Motor neuron (in vitro differentiated cells): ENCODE measurements around the gene CACNG3. TPM values are rescaled to one million over a fixed set of nuclear protein-coding genes. Genes with fewer than 3 reads are reported as not detected.

ENCODE experiments used
- ATAC-seq, 8 experiments: fragments of 200-7000 bp; cut with Tn5 transposase; replicated peaks in 6 of 8; 2 replicates each; pipeline ENCODE4 v1.8.0; 2021; ENCODE audit warnings: mild to moderate bottlenecking in 8 of 8, moderate library complexity in 8 of 8
- H3K27ac ChIP-seq, 2 donors: fragments of 250-450 bp; sonication (Bioruptor Pico); 2 replicates each; pipeline ENCODE4 v1.9.0; 2021; ENCODE audit warnings: antibody characterized with exemption in 2 of 2, mild to moderate bottlenecking in 2 of 2, moderate library complexity in 1 of 2
- H3K4me1 ChIP-seq, 2 donors: fragments of 250-450 bp; sonication (Bioruptor Pico); replicated peaks in 1 of 2; 2 replicates each; pipeline ENCODE4 v1.6.1; 2021; ENCODE audit warnings: antibody characterized with exemption in 2 of 2, mild to moderate bottlenecking in 2 of 2, moderate library complexity in 1 of 2
- H3K4me3 ChIP-seq, 5 donors: fragments of 250-450 bp; sonication (Bioruptor Pico); 2 replicates each; pipeline ENCODE4 v1.9.0; 2021; ENCODE audit warnings: antibody characterized with exemption in 5 of 5, mild to moderate bottlenecking in 5 of 5, moderate library complexity in 4 of 5
- WGBS, 10 experiments: fragments of 450-650 bp; shearing (Covaris generic); methylation state at CpG; one replicate each; pipeline ENCODE4 v1.0.0; 2022; 5-methylcytosine and 5-hydroxymethylcytosine counted together
- in situ Hi-C, 9 experiments: fragments of 400-800 bp; cut with MboI; loops; one replicate each; pipeline ENCODE4 v1.15.0; 2021; ENCODE audit warnings: low sequenced_read_pairs in 9 of 9, low pct_unique_long_range_greater_than_20kb in 2 of 9; ENCODE audit not compliant: unreplicated experiment in 9 of 9
- total RNA-seq, 8 experiments: library from RNA; unstranded; fragments of 300-600 nt; gene quantifications; 2 replicates each; pipeline versions ENCODE4 v1.2.3 to v1.2.4, GENCODE V29; 2022

CACNG3 gene
- total RNA-seq, 8 experiments from 2014 or later, result 0.05 to 1.4 (median 0.23) TPM; not detected in 1

- Histone ChIP-seq H3K4me1 (no peaks in the 10 kb centered on the region), H3K27ac (no peak overlapping the region), H3K4me3 (no peak overlapping the region)
- ATAC-seq, result no peak
- in situ Hi-C loops, result no loop called here
- WGBS, 10 experiments, result 0 to 93% (median 60%) methylated on average over 1 to 4 of the region's 4 CpGs; no CpG with 5 or more reads in 1 of the 10 experiments
Measured at GRCh38 chr16:24246911-24247607, 9.1 kb upstream of the CACNG3 start.

DNA sequence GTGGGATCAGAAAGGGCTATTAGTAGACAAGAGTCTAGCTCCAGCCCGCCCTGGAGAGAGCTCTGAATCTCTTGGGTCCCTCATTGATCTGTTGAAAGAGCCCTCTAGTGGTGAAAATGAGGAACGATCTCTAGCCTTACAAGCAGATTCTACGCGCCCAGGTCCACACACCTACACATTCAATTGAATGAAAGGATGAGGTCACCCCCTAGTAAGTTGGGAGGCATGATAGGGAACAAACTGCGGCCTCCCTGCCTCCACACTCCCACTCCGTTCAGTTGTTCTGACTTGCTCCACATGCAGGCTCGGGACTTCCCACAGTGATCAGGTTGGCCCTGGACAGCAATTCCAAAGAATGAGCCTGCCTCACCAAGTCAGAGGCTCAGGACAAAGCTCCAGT, 2.9 kb upstream of the CACNG3 start:
- 0 to 14% (median 7%) methylated on average over 1 to 7 of the region's 7 CpGs; no CpG with 5 or more reads in 2 of the 10 experiments for WGBS, 10 experiments
- ATAC-seq, result peak in 7 of 8 experiments; percentile 24 to 69 (median 41)
- in situ Hi-C loops, result loop anchor here in 1 of 9 experiments (25.0 kb wide), 1 partner anchor 234 kb away; no protein-coding TSS in a partner anchor

GRCh38 chr16:24257958-24258357, 1.8 kb downstream of the CACNG3 start:
- in situ Hi-C loops, result loop anchor here in 1 of 9 experiments (25.0 kb wide), 1 partner anchor 229 kb away; no protein-coding TSS in a partner anchor
- no peaks in the 10 kb centered on the region for H3K4me1 ChIP-seq
- H3K4me3 ChIP-seq, result peak overlapping the region in 2 of 5 donors; percentile 26 to 38
- no peak overlapping the region for H3K27ac ChIP-seq
- WGBS, 10 experiments, result 0 to 100% (median 44%) methylated on average over 2 to 4 of the region's 5 CpGs; no CpG with 5 or more reads in 1 of the 10 experiments
- peak in 3 of 8 experiments; percentile 61 to 66 (median 65) for ATAC-seq

More for the DNA sequence above, 2.9 kb upstream of the CACNG3 start:
- Histone ChIP-seq H3K4me1 (no peaks in the 10 kb centered on the region), H3K27ac (no peak overlapping the region), H3K4me3 (no peak overlapping the region)

DNA sequence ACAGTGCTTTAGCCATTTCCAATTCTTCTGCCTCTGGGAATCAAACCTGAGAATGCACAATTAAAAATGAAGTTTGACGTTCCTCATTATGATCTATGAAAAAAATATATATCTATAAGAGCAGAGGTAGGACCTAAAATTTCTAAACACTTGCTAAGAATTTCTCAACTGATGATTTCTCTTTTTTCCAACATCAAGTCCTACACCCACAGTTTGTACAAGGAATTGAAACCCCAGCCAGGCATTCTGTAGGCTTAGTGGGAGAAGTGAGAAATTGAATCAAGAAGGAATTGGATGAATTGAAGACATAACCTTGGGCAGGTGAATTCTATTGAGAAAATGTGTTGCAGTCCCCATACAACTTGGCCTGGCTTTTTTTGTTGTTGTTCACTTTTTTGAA, 2.7 kb downstream of the CACNG3 start:
- Histone ChIP-seq H3K4me3 (peak overlapping the region in 1 of 5 donors; percentile 38), H3K27ac (no peak overlapping the region), H3K4me1 (no peaks in the 10 kb centered on the region)
- ATAC-seq, result no peak
- in situ Hi-C loops, result loop anchor here in 1 of 9 experiments (25.0 kb wide), 1 partner anchor 229 kb away; no protein-coding TSS in a partner anchor
- WGBS, 10 experiments, result 0 to 100% (median 20%) methylated on average over 1 of the region's 1 CpG; no CpG with 5 or more reads in 1 of the 10 experiments

DNA sequence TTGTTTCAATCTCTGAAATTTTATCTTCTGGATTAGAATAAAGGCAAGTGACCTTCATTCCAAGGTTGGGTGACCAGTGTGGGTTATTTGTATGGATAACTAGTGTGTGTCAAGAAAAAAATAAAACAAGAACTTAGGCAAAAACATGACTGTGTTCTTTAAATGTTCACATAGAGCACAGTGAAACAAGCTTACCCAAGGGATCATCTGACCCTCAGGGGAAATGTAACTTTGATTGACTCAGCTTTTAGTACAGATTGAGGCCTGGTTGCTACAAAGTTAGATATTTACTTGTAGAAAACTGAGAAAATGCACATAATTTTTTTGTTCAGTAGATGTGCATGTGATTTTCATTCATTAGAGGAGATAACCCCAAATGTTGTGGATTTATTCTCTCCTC, 6.7 kb downstream of the CACNG3 start:
- no peak for ATAC-seq
- in situ Hi-C loops, result loop anchor here in 1 of 9 experiments (25.0 kb wide), 1 partner anchor 224 kb away; no protein-coding TSS in a partner anchor
- H3K4me3 ChIP-seq, result no peak overlapping the region
- no peak overlapping the region for H3K27ac ChIP-seq
- H3K4me1 ChIP-seq, result no peaks in the 10 kb centered on the region

DNA sequence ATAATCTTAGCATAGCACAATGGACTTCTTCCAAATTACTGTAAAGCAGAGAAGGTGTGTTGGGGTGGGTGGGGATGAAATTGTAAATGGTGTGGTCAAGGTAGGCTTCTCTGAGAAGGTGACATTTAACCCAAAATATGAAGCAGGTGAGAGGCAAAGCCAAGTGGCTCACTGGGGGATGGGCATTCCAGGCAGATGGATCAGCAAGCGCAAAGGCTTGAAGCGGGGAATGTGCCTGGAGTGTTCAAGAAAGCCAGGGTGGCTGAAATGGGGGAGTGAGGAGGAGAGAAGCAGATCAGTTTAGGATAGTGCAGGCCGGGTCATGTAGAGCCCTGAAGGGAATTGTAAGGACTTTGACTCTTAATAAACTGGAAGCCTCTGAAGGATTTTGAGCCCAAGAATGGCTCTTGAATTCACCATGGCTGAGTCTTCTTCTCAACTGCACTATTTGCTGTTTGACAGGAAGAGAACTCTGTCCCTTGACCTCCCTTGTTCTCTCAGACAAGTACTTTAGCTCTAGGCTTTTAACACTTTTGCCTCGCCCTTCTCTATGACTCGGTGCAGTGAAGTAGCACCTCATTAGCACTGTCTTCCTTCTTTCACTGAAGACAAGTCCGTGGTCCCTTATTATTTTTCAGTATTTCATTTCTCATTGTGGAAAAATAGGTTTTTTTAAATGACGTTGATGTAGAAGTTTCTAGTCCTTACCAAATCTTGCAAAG, 14.7 kb downstream of the CACNG3 start:
- H3K27ac ChIP-seq, result no peak overlapping the region
- in situ Hi-C loops, result loop anchor here in 1 of 9 experiments (25.0 kb wide), 1 partner anchor 216 kb away; no protein-coding TSS in a partner anchor
- no peak overlapping the region for H3K4me3 ChIP-seq
- H3K4me1 ChIP-seq, result peaks cover 0 to 3% of the 10 kb centered on the region in 2 donors
- peak in 1 of 8 experiments; percentile 51 for ATAC-seq
- 0 to 83% (median 67%) methylated on average over 2 to 7 of the region's 7 CpGs for WGBS, 10 experiments

GRCh38 chr16:24272379-24272778, 16.2 kb downstream of the CACNG3 start:
- peaks cover 0 to 3% of the 10 kb centered on the region in 2 donors for H3K4me1 ChIP-seq
- no peak for ATAC-seq
- no peak overlapping the region for H3K4me3 ChIP-seq
- in situ Hi-C loops, result loop anchor here in 1 of 9 experiments (25.0 kb wide), 1 partner anchor 215 kb away; no protein-coding TSS in a partner anchor
- WGBS, 10 experiments, result 0 to 92% (median 42%) methylated on average over 1 of the region's 1 CpG
- no peak overlapping the region for H3K27ac ChIP-seq

DNA sequence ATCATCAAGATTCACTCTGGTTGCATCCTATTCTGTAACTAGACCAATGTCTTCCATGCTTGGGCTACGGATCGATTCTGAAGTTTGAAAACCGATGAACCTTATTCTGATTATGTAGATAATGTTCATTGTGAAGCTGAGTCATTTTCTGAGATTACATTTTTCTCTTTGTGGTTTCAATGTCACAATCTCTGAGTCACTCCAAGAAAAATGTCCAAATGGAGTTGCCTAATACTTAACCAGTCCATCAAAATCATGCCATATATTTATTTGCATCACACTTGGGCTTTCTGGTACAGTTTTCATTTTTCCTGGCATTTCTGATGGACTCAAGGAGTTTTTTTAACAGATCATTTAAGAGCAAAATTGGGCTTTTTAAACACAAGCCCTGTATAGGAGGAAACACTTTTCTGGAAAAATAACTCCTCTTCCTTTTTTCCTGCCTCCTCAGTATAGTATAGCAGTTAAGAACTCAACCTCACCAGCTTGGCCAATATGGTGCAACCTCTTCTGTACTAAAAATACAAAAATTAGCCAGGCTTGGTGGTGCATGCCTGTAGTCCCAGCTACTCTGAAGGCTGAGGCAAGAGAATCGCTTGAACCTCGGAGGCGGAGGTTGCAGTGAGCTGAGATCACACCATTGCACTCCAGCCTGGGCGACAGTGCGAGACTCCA, 17.5 kb downstream of the CACNG3 start:
- Histone ChIP-seq H3K4me1 (peaks cover 0 to 3% of the 10 kb centered on the region in 2 donors), H3K4me3 (no peak overlapping the region), H3K27ac (no peak overlapping the region)
- WGBS, 10 experiments, result 29 to 94% (median 77%) methylated on average over 3 to 8 of the region's 8 CpGs
- in situ Hi-C loops, result loop anchor here in 1 of 9 experiments (25.0 kb wide), 1 partner anchor 214 kb away; no protein-coding TSS in a partner anchor
- ATAC-seq, result peak in 2 of 8 experiments; percentile 25 to 40

DNA sequence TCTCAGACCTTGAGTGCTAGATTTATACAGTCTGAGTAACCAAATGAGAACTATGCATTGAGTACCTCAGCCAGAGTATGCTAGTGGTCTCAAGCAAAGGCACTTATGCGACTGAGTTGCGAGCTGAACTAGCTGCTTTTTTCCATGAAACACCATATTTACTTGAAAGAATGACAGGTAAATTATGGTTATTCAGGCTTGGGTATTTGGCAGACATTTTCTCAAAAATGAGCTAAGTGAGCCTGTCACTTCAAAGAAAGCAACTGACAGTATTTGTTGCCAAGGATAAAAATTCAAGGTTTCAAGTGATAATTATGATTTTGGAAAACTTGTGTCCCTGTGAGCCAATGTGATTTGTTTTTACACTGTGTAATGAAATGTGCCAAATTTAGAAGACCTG, 19.3 kb downstream of the CACNG3 start:
- Histone ChIP-seq H3K4me3 (no peak overlapping the region), H3K27ac (no peak overlapping the region), H3K4me1 (peaks cover 0 to 3% of the 10 kb centered on the region in 2 donors)
- no peak for ATAC-seq
- WGBS, 10 experiments, result 0 to 90% (median 83%) methylated on average over 2 of the region's 2 CpGs; no CpG with 5 or more reads in 3 of the 10 experiments
- in situ Hi-C loops, result no loop called here

GRCh38 chr16:24279982-24280515, 23.9 kb downstream of the CACNG3 start:
- no peak for ATAC-seq
- Histone ChIP-seq H3K4me1 (no peaks in the 10 kb centered on the region), H3K4me3 (no peak overlapping the region), H3K27ac (no peak overlapping the region)
- 0 to 76% (median 33%) methylated on average over 2 to 8 of the region's 8 CpGs; no CpG with 5 or more reads in 2 of the 10 experiments for WGBS, 10 experiments
- in situ Hi-C loops, result no loop called here

DNA sequence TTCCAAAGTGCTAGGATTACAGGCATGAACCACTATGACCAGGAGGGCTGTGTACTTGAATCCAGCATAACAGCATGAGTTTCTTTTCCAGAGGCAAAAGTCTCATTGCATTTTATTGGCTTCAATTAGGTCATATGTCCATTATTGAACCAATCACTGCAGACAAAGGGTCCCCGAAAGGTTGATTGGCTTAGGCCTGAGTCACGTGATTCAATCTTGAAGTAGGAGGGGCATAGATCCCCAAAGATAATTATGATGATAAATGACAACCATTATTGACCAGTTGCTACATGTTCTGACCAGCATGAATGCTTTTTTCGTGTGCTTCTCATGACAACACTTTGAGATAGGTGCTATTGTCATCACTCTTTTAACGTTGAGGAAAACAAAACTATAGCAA, 25.3 kb downstream of the CACNG3 start:
- ATAC-seq, result no peak
- Histone ChIP-seq H3K4me3 (no peak overlapping the region), H3K4me1 (no peaks in the 10 kb centered on the region), H3K27ac (no peak overlapping the region)
- WGBS, 10 experiments, result 0 to 100% (median 66%) methylated on average over 1 to 4 of the region's 4 CpGs
- in situ Hi-C loops, result no loop called here

- in situ Hi-C loops, result no loop called here
- Histone ChIP-seq H3K4me1 (no peaks in the 10 kb centered on the region), H3K27ac (no peak overlapping the region), H3K4me3 (no peak overlapping the region)
- no peak for ATAC-seq
- 29 to 94% (median 80%) methylated on average over 1 to 13 of the region's 13 CpGs; no CpG with 5 or more reads in 3 of the 10 experiments for WGBS, 10 experiments
Measured at GRCh38 chr16:24282141-24282540, 26.0 kb downstream of the CACNG3 start.
